Astrocyte (in vitro differentiated cells and primary cell): ENCODE results near the gene KIF5A.

ENCODE experiments used
- EZH2 ChIP-seq: IDR thresholded peaks from 2 replicates; pipeline ENCODE4 v1.6.1; 2012; ENCODE audit warnings: mild to moderate bottlenecking, low read length, inconsistent platforms; ENCODE audit not compliant: insufficient read depth
- TF ChIP-seq, protein P1 (sequence below): IDR thresholded peaks from 2 replicates; pipeline ENCODE4 v1.5.1; 2011; ENCODE audit warnings: low read depth, mild to moderate bottlenecking, inconsistent platforms, low read length, moderate library complexity; ENCODE audit not compliant: insufficient read depth

DNA sequence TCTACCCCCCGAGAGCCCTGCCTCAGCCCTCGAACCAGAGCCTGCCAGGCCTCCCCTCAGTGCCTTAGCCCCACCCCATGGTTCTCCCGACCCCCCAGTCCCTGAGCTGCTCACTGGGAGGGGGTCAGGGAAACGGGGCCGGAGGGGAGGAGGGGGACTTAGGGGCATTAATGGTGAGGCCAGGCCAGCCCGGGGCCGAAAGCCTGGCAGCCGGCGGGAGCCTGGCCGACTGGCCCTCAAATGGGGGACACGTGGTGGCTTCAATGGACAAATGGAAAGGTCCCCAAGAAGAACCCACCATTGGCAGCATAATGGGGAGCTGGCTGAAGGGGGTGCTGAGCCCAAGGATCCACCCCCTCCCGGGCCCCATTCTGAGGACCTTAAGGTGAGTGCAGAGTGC, 21.7 kb upstream of the KIF5A start:
- TF ChIP-seq, protein P1, sequence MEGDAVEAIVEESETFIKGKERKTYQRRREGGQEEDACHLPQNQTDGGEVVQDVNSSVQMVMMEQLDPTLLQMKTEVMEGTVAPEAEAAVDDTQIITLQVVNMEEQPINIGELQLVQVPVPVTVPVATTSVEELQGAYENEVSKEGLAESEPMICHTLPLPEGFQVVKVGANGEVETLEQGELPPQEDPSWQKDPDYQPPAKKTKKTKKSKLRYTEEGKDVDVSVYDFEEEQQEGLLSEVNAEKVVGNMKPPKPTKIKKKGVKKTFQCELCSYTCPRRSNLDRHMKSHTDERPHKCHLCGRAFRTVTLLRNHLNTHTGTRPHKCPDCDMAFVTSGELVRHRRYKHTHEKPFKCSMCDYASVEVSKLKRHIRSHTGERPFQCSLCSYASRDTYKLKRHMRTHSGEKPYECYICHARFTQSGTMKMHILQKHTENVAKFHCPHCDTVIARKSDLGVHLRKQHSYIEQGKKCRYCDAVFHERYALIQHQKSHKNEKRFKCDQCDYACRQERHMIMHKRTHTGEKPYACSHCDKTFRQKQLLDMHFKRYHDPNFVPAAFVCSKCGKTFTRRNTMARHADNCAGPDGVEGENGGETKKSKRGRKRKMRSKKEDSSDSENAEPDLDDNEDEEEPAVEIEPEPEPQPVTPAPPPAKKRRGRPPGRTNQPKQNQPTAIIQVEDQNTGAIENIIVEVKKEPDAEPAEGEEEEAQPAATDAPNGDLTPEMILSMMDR, result no peak
- TF ChIP-seq EZH2, result no peak
